GM18858 (cell line): Measurements from ENCODE around the gene RANBP3L.
"Not testable (repeated sequence)": the region's sequence is repeated elsewhere in the genome, so short reads cannot be mapped to it uniquely, and the experiment has no call there.

Experiments
- ATAC-seq: cut with Tn5 transposase; IDR thresholded peaks from one replicate; pipeline ENCODE4 v1.9.1; 2021; ENCODE audit not compliant: unreplicated experiment

Gene RANBP3L

DNA sequence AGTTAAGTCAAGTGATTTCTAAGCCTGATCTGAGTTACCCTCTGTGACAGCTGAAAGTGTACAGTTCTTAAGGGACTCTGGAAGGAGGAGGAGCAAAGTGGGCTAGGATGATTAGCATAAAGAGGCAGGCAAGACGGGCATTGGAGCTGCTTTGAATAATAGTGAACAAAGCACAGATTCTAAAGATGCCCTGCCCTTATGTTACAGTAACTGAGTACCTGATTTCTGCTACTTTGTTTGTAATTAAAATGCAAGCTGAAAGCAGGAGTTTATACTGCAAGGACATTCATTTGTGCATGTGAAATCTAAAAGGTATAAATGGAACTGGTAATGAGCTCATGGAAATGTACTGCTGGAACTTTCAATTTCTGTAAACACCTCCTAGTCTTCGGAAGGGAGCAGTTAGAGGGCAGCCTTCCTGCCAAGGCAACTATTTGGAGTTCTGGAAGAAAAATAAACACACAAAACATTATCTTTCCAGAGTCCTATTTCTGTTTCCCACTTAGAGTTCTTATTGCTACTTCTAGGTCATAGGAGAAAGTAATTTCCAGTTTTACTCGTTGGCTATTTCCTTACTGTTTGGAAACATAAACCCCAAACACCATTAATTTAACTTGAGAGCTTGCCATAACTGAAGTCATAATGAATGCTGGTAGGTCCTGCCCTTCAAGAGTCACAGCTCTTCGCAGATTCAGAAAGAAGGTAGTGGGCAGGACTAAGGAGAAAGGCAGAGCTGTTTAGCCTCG, at the start of gene RANBP3L:
Gene RANBP3L, minus strand, starts transcription at position 45 of the 746 bp plus-strand sequence. CDS start 486 bp downstream, outside the sequence.
- ATAC-seq, result no peak

DNA sequence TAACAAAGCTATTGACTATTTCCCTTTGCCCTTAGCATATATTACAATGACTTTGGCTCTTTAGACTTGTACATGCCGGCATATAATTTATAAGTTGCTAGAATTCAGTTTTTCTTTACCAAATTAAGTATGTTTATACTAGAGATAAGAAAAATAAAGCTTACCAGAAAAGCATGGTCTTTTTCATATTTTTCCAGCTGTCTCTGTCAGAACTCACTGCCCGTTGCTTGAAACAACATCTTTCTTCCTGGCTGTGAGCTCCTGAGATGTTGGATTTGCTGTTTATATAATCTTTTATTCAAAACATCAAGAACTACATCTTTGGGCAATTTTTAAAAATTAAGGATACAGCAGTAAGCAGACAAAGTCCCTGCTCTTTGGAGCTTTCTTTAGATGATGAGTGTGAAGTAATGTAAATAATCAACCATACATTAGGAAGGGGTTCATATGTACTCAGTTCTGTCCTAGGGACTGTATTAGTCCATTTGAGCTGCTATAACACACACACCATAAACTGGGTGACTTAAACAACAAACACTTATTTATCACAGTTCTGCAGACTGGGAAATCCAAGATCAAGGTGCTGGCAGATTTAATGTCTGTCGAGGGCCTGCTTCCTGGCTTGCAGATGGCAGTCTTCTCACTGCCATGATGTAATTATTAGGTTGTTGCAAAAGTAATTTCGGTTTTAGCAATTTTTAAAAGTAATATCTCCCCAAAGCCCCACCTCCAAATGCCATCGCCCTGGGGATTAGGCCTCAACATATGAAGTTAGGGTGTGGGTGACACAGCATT, 45.4 kb upstream of the RANBP3L start:
- ATAC-seq, result no peak

DNA sequence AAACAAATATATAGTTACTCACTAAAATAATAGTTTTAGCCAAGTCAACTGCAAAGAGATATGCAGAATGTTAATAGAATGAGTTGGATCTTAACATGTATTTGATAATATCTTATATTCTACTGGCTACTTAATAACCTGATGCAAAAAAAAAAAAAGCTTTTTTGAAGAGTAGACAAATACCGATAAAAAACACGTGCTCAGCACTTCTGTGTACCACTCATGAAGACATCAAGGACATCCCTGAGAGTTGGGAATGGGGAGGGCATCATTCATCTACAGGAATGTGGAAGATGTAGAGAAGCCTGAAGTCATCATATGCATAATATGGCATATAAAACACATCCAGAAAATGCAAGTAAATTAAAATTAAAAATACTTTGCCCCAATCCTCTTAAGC, 43.2 kb upstream of the RANBP3L start:
- ATAC-seq, result no peak

DNA sequence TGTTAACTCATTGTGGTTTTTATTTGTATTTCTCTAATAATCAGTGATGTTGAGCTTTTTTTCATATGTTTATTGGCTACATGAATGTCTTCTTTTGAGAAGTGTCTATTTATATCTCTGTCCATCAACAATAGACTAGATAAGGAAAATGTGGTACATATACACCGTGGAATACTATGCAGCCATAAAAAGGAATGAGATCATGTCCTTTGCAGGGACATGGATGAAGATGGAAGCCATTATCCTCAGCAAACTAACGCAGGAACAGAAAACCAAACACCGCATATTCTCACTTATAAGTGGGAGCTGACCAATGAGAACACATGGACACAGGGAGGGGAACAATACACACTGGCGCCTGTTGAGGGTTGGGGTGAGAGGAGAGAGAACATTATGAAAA, 40.0 kb upstream of the RANBP3L start:
- ATAC-seq, result not testable (repeated sequence)

DNA sequence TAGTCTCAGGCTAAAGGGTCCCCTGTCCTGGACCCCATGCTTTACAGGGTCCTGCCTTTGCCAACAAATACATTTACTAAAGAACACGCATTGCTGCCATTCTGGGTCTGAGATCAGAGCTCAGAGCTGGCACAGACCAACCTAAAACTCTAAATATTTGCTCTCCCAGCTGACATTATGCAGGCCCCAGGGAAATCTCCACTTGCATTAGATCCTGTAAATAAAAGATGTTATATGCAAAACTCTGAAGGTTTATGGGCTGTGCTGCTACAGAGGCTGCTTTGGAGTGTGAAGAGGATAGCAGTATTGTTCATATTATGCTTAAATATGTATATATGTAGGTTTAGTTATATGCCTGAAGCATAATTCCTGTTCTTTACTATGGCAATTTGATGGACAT, 35.9 kb upstream of the RANBP3L start:
- no peak for ATAC-seq

GRCh38 chr5:36334315-36334714, 32.6 kb upstream of the RANBP3L start:
- ATAC-seq, result no peak

DNA sequence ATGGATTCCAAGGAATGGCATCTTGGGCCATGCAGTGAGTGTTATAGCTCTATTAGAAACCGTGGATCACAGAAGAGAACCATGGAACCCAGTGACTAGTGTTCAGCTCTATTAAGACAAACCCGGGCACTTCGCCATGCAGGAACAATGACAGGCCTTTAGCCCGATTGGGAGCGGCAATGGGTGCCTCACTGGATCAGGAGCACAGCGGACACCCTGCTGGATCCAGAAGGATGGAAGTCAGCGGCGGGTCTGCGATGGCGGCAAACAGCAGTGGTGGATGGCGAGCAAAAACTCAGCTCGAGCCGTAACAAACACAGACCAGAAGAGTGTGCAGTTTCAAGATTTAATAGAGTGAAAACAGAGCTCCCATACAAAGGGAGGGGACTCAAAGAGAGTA, 31.0 kb upstream of the RANBP3L start:
- ATAC-seq, result not testable (repeated sequence)

GRCh38 chr5:36325196-36325595, 23.5 kb upstream of the RANBP3L start:
- ATAC-seq, result no peak

DNA sequence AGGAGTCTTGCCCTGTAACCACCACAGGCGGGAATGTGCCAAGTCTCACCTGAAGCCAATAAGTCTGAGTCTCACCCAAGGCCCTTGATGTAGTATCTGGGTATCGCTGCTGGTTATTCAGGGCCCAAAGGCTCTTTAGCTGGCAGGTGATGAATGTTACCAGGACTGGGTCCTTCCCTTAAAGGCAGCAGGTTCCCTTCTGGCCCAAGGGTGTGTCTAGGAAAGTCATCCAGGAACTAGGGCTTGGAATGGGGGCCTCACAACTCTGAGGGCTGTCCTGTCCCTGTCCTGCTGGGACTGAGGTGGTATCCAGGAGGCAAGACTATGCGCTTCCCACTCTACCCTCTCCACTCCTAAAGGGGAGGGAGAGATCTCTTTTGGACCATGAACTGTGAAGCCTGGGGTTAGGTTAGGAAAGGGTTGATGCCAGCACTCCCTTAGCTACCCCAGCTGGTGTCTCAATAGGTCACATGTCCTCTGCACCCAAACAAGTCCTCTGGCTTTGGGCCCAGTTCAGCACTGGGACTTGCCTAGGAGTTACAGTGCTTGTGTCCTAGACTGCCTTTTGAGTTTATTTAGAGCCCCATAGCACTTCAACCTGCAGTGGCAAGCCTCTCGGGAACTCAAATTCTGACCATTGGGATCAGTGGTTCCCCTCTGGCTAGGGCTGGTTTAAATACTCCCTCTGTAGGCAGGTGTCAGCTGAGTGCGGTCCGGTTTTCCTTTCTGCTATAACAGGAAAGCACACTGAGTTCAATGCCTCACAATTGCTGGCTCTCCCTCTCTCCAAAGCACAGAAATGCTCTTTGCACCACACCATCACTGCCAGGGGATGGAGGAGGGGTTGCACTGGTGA, 22.5 kb upstream of the RANBP3L start:
- no peak for ATAC-seq

DNA sequence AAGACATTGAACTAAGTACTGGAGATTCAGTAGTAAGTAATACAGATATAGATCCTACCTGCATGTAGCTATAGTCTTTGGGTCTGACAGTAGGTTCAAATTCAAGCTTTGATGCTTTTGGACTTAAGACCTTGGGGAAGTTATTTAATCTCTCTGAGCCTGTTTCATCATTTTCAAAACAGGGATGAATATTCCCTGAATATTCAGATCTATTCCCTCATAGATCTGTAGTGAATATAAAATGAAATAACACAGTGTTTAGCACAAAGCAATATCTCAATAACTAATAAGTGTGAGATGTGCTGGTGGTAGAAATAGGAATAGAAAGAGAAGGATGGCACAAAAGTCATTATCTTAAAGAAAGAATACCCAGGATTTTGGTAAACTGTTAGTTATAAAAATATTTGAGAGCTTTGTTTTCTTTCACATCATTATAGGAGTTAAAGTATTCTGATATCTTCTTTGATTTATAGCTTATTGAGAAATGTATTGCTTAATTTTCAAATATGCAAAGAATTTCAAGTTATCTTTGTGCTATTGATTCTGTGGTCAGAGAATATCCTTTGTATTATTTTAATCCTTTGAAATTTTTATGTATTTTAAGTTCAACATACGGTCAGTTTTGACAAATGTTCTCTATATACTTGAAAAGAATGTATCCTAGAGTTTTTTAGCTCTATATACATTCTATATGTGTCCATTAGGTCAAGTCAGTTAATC, 11.4 kb upstream of the RANBP3L start:
- ATAC-seq, result no peak

DNA sequence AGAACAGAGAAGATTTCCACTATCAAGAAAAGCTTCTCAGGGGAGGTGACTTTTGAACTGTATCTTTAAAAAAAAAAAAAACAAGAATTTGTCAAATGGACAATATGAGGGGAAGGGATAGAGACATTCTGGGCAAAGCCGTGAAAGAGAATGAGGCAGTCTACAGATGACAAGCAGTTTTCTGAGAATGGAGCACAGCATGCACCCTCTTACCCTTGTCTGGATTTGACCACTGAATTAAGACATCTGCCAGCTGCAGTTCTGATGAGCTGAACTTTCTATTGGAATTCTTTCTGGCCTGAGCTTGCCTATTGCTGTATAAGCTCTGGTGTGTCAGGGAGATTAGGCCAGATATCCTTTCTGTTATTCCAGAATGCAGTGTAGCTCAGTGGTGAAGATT, 10.3 kb upstream of the RANBP3L start:
- ATAC-seq, result no peak

GRCh38 chr5:36310138-36310537, 8.4 kb upstream of the RANBP3L start:
- no peak for ATAC-seq

GRCh38 chr5:36305571-36306326, 4.0 kb upstream of the RANBP3L start:
- no peak for ATAC-seq

DNA sequence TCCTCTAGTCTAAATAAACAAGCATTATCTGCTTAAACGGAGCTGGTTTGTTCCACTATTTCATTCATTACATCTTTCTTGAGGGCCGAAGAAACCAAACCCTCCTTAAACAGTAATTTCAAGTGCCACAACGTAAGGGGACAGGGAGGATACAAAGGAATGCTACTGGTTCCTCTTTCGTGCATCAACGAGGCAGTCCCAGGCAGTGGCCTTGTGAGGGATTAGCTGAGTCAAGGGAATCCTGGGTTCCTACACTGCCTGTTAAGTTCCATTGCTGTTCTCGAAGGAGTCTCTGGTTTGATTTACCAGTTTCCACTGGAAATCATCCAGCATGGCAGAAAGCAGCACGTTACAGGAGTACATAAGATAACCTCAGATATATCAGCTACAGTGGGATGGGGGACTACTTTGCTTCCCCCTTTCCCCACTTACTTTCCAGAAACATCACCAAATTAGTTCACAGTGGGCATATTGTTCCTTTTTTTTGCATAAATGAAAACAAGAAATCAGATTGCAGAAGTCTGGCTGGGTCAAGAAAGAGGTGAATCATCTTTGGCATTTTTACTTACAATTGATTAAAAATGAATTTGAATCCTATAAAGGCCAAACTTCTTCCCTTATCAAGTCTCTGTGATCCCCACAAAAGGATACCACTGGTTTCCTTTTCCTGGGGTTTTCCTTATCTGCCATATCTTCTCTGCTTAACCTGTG, 2.5 kb upstream of the RANBP3L start:
- ATAC-seq, result no peak

DNA sequence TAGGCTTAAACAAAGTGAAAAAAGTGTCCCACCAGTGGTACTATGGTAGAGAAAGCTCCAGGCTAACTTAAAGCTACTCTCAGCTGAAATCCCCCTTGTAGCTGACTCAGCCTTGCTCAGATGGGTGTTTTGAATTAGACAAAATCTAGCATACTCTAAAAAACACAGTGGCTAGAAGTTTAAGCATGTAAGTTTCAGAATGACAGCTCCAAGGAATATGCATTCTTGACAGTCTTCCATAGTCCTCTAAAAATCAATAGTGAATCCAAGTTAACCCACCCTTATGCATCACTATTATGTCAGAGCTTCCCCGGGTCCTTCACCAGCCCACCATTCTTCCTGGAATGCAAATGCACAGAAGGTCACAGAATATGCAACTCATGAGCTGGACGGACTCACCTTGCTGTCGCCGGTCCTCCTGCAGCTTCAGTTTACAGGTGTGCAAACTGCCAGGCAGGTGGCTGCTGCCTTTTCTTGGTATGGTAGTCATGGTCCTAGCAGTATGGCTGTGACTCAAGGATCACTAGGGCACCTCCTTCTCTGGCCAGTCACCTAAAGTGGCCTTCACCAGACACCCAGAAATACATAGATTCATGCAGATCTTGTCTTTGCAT, 668 bp downstream of the RANBP3L start:
- ATAC-seq, result no peak

DNA sequence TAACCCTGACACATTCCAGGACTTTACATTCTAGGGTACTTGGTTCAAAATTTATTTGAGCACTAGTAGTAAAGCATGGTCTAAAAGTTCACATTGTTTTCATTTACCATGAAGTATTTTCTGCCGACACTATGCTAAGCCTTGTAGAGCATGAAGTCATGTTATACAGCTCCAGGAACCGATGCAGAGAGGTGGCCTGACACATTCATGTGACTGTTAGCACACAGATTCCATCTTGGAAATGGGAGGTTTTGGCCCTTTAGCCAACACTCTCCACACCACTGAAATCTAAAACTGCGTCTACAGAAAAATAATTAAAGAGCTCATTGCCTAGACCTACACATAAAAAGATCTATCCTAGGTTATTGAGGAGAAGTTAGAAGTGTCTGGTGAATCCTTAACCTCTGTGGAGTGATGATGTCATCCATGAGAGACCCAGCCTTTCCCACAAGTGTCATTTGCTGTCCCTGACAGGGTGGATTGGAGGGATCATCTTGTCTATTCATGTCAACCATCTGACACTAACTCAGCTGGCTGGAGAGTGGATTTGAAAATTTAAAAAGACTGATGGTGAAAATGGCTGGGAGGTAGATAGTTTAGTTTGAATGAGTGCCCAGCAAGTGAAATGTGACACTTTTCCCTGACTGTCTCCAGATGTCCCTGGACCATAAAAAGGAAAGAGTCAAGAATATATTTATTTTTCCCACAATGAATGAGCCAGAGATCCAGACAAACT, 1.3 kb downstream of the RANBP3L start:
- ATAC-seq, result no peak

- ATAC-seq, result no peak
Measured at GRCh38 chr5:36298552-36298951, 3.1 kb downstream of the RANBP3L start.

DNA sequence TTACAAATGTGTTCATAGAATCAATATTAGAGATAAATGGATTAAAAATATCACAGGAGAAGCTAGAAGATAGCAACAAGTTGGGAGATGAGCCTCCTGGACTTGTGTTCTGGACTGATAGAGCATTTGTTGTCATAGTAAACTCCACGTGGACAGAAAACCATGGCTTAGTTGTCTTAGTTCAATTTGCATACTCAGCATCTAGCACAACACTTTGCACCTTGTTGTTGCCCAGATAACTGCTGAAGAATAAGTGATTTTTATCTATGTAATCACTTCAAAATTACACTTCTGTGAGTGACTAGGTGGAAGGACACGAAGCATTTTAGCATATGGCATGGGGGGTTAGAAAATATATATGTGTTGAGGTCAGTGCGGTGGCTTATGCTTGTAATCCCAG, 4.0 kb downstream of the RANBP3L start:
- ATAC-seq, result no peak
